Pancreas (tissue), 10 donors: ENCODE data around the gene TAF1B. TPM values are rescaled to one million over a fixed set of nuclear protein-coding genes. Genes with fewer than 3 reads are reported as not detected.

ENCODE experiments used
- ATAC-seq, 4 donors: fragments of 200-7000 bp; cut with Tn5 transposase; one replicate each; pipeline versions ENCODE4 v1.8.0 to v1.9.1; 2020; ENCODE audit warnings: mild to moderate bottlenecking in 4 of 4, moderate library complexity in 4 of 4
- DNase-seq, 6 donors: peaks; one replicate each; pipeline ENCODE4 v3.0.0-alpha.2; 2020
- FAIRE-seq: peaks from 2 replicates; lab custom pipeline; 2012; peaks lifted over from hg19 to GRCh38; lab: Jason Lieb, UNC
- H3K27ac ChIP-seq, 4 donors: fragments of 200-600 bp; sonication (generic); 1 replicate in 3 of 4; 2 replicates in 1 of 4; pipeline versions ENCODE4 v1.5.0 to v1.8.0; 2020
- H3K27me3 ChIP-seq, 4 donors: fragments of 200-600 bp; one replicate each; pipeline ENCODE4 v1.8.0; 2021
- H3K36me3 ChIP-seq, 3 donors: fragments of 200-600 bp; sonication (generic) in 1 of 3; one replicate each; pipeline versions ENCODE4 v1.5.0 to v1.8.0; 2020 to 2021
- H3K4me1 ChIP-seq, 3 donors: fragments of 200-600 bp; one replicate each; pipeline ENCODE4 v1.8.0; 2021
- H3K4me3 ChIP-seq, 4 donors: fragments of 200-600 bp; sonication (generic) in 2 of 4; one replicate each; pipeline versions ENCODE4 v1.5.0 to v1.8.0; 2020 to 2021
- H3K9me3 ChIP-seq, 4 donors: fragments of 200-600 bp; one replicate each; pipeline ENCODE4 v1.8.0; 2021
- CTCF ChIP-seq, 4 donors: fragments of 200-600 bp; sonication (generic) in 3 of 4; IDR thresholded peaks; one replicate each; pipeline versions ENCODE4 v1.5.0 to v1.8.0; 2021; ENCODE audit warnings: antibody characterized with exemption in 4 of 4
- WGBS, 2 donors: extraction: QIAGEN DNeasy Blood & Tissue Kit; methylation state at CpG; one replicate each; pipeline ENCODE4 v1.1.7; 2013; 5-methylcytosine and 5-hydroxymethylcytosine counted together
- intact Hi-C, 3 donors: fragments of 100-400 bp; cut with DNase I; formaldehyde crosslinking; loops; one replicate each; pipeline versions ENCODE4 v1.11.1 to v1.14.2; 2022
- polyA plus RNA-seq, 2 donors: library from polyadenylated mRNA; stranded (reverse); fragments of 200-250 nt; gene quantifications; one replicate each; pipeline ENCODE4 v1.2.3, GENCODE V29; 2013
- total RNA-seq, 6 donors: library from RNA; stranded (reverse); fragmentation: NEBNext Ultra II Directional in 4 of 6; extraction: Animal tissue kit (Norgen Biotek cat#: 25700) in 4 of 6; gene quantifications; one replicate each; pipeline versions ENCODE4 v1.2.1 to v1.2.4, GENCODE V29; 2021 to 2023
- donor health status: healthy with polysubstance abuse.
- donor health status: DM: no; HTN: no; CAD: no; lungs with moderate emphysema.
- donor health status: DM: no; HTN: no; CAD: no.
- donor health status: control.
- donor health status: control.
- donor health status: Bipolar disorder and iron deficiency.
- donor health status: DM: yes; HTN: yes; CAD: no.
- donor health status: DM: no; HTN: no; CAD: no.
- donor health status: DM: no; HTN: no; CAD: no.
- donor health status: DM: yes; HTN: yes; CAD: no.

The TAF1B gene
- total and polyA plus RNA-seq, 8 donors = 2.3 to 11.4 (median 5.8) TPM

- Histone ChIP-seq H3K27me3 (no peaks in the 10 kb centered on the region), H3K36me3 (no peaks in the 10 kb centered on the region), H3K27ac (peak overlapping the region in 2 of 4 donors; percentile 13 to 38), H3K9me3 (no peaks in the 10 kb centered on the region), H3K4me1 (peaks cover 0 to 8% (median 3%) of the 10 kb centered on the region in 3 donors), H3K4me3 (no peak overlapping the region)
- ATAC-seq (no peak), FAIRE-seq (no peak), DNase-seq (no peak)
- no peak for TF ChIP-seq CTCF (IDR thresholded peaks at IDR 0.05)
- 78 to 87% methylated on average over 5 of the region's 5 CpGs for WGBS, 2 donors
- intact Hi-C loops = no loop called here
Measured at GRCh38 chr2:9811216-9811615, 32.1 kb upstream of the TAF1B start.

GRCh38 chr2:9811679-9812511 is 31.4 kb upstream of the TAF1B start:
- intact Hi-C loops = no loop called here
- Histone ChIP-seq H3K9me3 (no peaks in the 10 kb centered on the region), H3K27me3 (no peaks in the 10 kb centered on the region), H3K4me1 (peaks cover 0 to 8% (median 3%) of the 10 kb centered on the region in 3 donors), H3K27ac (peak overlapping the region in 2 of 4 donors; percentile 13 to 38), H3K36me3 (no peaks in the 10 kb centered on the region), H3K4me3 (no peak overlapping the region)
- ATAC-seq = peak in 3 of 4 donors; percentile 46 to 79 (median 67)
- 64 to 70% methylated on average over 27 of the region's 27 CpGs for WGBS, 2 donors
- no peak for TF ChIP-seq CTCF (IDR thresholded peaks at IDR 0.05)
- peak in 5 of 6 donors; percentile 9 to 66 (median 59) for DNase-seq
- FAIRE-seq = no peak

- FAIRE-seq (no peak), DNase-seq (peak in 1 of 6 donors; percentile 5), ATAC-seq (no peak)
- Histone ChIP-seq H3K9me3 (no peaks in the 10 kb centered on the region), H3K4me3 (no peak overlapping the region), H3K4me1 (peaks cover 0 to 8% (median 3%) of the 10 kb centered on the region in 3 donors), H3K27ac (no peak overlapping the region), H3K36me3 (no peaks in the 10 kb centered on the region), H3K27me3 (no peaks in the 10 kb centered on the region)
- intact Hi-C loops = no loop called here
- TF ChIP-seq CTCF (IDR thresholded peaks at IDR 0.05) = no peak
- WGBS, 2 donors = 77 to 85% methylated on average over 10 of the region's 10 CpGs
Measured at GRCh38 chr2:9812945-9813311, 30.3 kb upstream of the TAF1B start.

- no peaks in the 10 kb centered on the region for H3K27me3 ChIP-seq
- no peaks in the 10 kb centered on the region for H3K9me3 ChIP-seq
- DNase-seq = peak in 5 of 6 donors; percentile 42 to 92 (median 73)
- ATAC-seq = peak; percentile 66 to 92 (median 86)
- intact Hi-C loops = no loop called here
- peak; percentile 67 to 86 (median 82) for TF ChIP-seq CTCF (IDR thresholded peaks at IDR 0.05)
- H3K27ac ChIP-seq = no peak overlapping the region
- H3K4me1 ChIP-seq = peaks cover 0 to 8% (median 3%) of the 10 kb centered on the region in 3 donors
- FAIRE-seq = no peak
- no peaks in the 10 kb centered on the region for H3K36me3 ChIP-seq
- peak overlapping the region in 1 of 4 donors; percentile 17 for H3K4me3 ChIP-seq
- WGBS, 2 donors = 19% methylated on average over 23 to 24 of the region's 24 CpGs
Measured at GRCh38 chr2:9813312-9814128, 29.8 kb upstream of the TAF1B start.
